Measurements from ENCODE around the gene DCST2. TPM values are rescaled to one million over a fixed set of nuclear protein-coding genes. Genes with fewer than 3 reads are reported as not detected.

DCST2 gene
- total and polyA plus RNA-seq, 10 of the 15 experiments (the other 5 are each of a cell fraction or from before 2014, with no cell fraction given), result 0.33 to 0.41 (median 0.36) TPM; not detected in 7

- TF ChIP-seq SMC3 (IDR thresholded peaks at IDR 0.05; ENCODE audit: borderline replicate concordance, low read length), result no peak
- TF ChIP-seq TBL1XR1 (IDR thresholded peaks at IDR 0.05; ENCODE audit: low read depth, low read length), result no peak
- no peak for TF ChIP-seq CBX5 (IDR thresholded peaks at IDR 0.05; ENCODE audit: low read depth)
- no peak for TF ChIP-seq ZBTB4 (CRISPR knock-in tag; IDR thresholded peaks at IDR 0.05)
- TF ChIP-seq TAF1 (IDR thresholded peaks at IDR 0.05; ENCODE audit: borderline replicate concordance, low read depth, low read length), result no peak
- peak; percentile 94 for TF ChIP-seq NBN (IDR thresholded peaks at IDR 0.05)
- no peak for TF ChIP-seq MYB (IDR thresholded peaks at IDR 0.05; ENCODE audit: borderline replicate concordance, low read depth, low read length)
- TF ChIP-seq ASH2L (IDR thresholded peaks at IDR 0.05; ENCODE audit: borderline replicate concordance, low read depth), result 0 out of 2 replicates have a peak, but pooled peaks have one; percentile 59
- no peak for TF ChIP-seq EED (IDR thresholded peaks at IDR 0.05; ENCODE audit: low read depth)
- no peak for TF ChIP-seq ZNF622 (IDR thresholded peaks at IDR 0.05)
- TF ChIP-seq HSF1 (IDR thresholded peaks at IDR 0.05; ENCODE audit: low read depth, low read length), result no peak
- TF ChIP-seq CREM (IDR thresholded peaks at IDR 0.05; ENCODE audit: low read depth), result peak; percentile 44; the same call in 1 of the 2 replicates
- TF ChIP-seq POU2F2 (IDR thresholded peaks at IDR 0.05; ENCODE audit: borderline replicate concordance, low read depth, low read length), result no peak
- peak; percentile 97 for TF ChIP-seq ZSCAN29 (IDR thresholded peaks at IDR 0.05)
- no peak for TF ChIP-seq ZNF24 (IDR thresholded peaks at IDR 0.05)
- peak; percentile 42; the same call in 1 of the 2 replicates for TF ChIP-seq HDGF (IDR thresholded peaks at IDR 0.05)
- TF ChIP-seq POLR2AphosphoS2 (IDR thresholded peaks at IDR 0.05; ENCODE audit: low read depth, low read length), result no peak
- TF ChIP-seq STAT3 (IDR thresholded peaks at IDR 0.05; ENCODE audit: low read depth, low read length), result 0 out of 2 replicates have a peak, but pooled peaks have one; percentile 57
- TF ChIP-seq BCL3 (IDR thresholded peaks at IDR 0.05; ENCODE audit: borderline replicate concordance, insufficient read depth, low read depth, low read length, poor library complexity, severe bottlenecking), result peak; percentile 40
- peak; percentile 97; the same call in 1 of the 2 replicates for TF ChIP-seq RB1 (IDR thresholded peaks at IDR 0.05; ENCODE audit: borderline replicate concordance)
- peak; percentile 86 for TF ChIP-seq YY1 (IDR thresholded peaks at IDR 0.05; ENCODE audit: low read depth, low read length)
- TF ChIP-seq CBFB (IDR thresholded peaks at IDR 0.05; ENCODE audit: low read depth), result 0 out of 2 replicates have a peak, but pooled peaks have one; percentile 62
- TF ChIP-seq RBBP5 (conservative IDR thresholded peaks at IDR 0.05), result no peak
- TF ChIP-seq SMARCA5 (IDR thresholded peaks at IDR 0.05), result peak; percentile 61; the same call in 1 of the 2 replicates
- TF ChIP-seq NFYA (IDR thresholded peaks at IDR 0.05; ENCODE audit: borderline replicate concordance, low read depth, low read length), result no peak
- TF ChIP-seq NR2C2 (IDR thresholded peaks at IDR 0.05; ENCODE audit: borderline replicate concordance, control insufficient read depth, insufficient read length, low read depth), result no peak
- no peak for TF ChIP-seq GABPA (IDR thresholded peaks at IDR 0.05; ENCODE audit: low read depth)
- TF ChIP-seq NRF1 (conservative IDR thresholded peaks at IDR 0.05; ENCODE audit: low read depth, low read length), result no peak
Observed at GRCh38 chr1:155000726-155001424, 32.7 kb downstream of the DCST2 start (continued).
